AG10803 (cell line): ENCODE data around the gene GALNT9.

Source experiments
- DNase-seq: peaks from one replicate; pipeline ENCODE4 v3.0.0; 2010; ENCODE audit warnings: low read depth
- H3K4me3 ChIP-seq: 2 replicates; pipeline ENCODE4 v1.5.1; 2011; ENCODE audit warnings: mild to moderate bottlenecking, low read length, control low read depth
- TF ChIP-seq, protein P1 (sequence below): conservative IDR thresholded peaks from 2 replicates; pipeline ENCODE4 v1.5.1; 2011; ENCODE audit warnings: mild to moderate bottlenecking, low read length, control low read depth, inconsistent platforms

GALNT9 gene

DNA sequence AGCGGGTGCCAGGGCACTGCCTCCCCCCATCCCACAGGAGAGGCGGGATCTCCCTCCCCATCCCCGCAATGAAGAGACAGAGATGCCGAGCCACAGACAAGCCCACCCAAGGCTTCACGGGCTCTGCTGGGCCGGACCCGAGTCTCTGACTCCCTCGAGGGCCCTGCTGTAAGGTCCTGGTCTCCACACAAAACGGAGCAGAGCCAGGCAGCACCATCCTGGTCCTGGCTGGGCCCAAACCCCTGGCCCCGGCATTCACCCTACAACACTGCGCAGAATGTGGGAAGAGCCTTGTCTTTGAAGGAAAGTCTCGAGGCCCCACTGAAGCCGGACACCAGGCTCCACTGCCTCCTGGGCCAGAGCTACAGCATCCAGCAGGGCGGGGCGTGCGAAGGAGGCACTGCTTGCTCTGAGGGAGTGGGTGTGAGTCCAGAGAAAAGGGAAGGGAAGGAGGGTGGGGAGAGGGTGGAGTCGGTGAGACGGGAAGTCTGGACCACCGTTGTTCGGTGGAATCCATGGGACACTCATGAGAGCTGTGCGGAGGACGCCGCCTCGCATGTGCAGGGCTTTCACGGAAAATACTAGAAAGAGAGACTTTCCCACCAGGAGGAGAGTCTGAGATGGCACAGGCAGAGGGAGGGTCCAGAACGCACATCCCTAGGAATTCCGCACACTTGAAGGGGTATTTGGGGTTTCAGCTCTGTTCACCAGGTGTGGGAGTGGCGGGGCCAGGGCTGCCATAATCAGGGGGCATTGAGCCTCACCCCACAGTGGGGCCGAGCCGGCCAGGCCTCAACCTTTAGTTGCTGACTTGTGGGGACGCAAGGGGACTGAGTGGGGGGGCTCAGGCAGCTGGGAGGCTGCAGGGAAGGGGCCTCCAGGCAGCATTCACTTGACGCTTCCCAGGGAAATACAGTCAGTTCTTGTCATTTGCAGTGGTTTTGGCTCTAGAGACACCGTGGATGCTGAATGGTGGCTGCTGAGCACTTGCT is 36.8 kb downstream of the GALNT9 start:
- H3K4me3 ChIP-seq, result no peak overlapping the region
- TF ChIP-seq, protein P1, sequence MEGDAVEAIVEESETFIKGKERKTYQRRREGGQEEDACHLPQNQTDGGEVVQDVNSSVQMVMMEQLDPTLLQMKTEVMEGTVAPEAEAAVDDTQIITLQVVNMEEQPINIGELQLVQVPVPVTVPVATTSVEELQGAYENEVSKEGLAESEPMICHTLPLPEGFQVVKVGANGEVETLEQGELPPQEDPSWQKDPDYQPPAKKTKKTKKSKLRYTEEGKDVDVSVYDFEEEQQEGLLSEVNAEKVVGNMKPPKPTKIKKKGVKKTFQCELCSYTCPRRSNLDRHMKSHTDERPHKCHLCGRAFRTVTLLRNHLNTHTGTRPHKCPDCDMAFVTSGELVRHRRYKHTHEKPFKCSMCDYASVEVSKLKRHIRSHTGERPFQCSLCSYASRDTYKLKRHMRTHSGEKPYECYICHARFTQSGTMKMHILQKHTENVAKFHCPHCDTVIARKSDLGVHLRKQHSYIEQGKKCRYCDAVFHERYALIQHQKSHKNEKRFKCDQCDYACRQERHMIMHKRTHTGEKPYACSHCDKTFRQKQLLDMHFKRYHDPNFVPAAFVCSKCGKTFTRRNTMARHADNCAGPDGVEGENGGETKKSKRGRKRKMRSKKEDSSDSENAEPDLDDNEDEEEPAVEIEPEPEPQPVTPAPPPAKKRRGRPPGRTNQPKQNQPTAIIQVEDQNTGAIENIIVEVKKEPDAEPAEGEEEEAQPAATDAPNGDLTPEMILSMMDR, result no peak
- DNase-seq, result no peak

DNA sequence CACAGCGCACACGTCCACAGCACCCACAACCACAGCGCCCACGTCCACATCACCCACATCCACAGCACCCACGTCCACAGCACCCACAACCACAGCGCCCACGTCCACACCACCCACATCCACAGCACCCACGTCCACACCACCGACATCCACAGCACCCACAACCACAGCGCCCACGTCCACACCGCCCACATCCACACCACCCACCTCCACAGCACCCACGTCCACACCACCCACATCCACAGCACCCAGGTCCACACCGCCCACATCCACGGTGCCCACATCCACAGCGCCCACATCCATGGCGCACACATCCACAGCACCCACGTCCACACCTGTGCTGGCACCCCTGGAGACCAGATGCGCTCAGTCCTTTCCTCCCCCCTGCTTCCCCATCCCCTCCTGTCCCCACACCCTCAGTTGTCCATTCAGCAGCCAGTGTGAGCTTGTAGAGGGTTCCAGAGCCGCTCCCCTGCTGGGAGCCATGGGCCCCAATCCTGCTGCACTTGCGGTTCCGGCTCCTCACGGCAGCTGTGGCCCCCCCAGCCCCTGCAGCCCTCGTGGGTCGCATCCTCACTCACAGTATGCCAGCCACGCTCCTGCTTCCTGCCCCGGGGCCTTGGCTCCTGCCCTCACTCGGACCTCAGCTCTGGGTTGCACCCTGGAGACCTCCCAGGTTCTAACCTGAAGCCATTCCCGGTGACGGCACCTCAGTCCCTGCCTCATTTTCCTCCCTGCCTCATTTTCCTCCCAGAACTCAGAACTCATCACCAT is 37.8 kb downstream of the GALNT9 start:
- no peak for DNase-seq
- TF ChIP-seq, protein P1, result no peak
- H3K4me3 ChIP-seq, result no peak overlapping the region

DNA sequence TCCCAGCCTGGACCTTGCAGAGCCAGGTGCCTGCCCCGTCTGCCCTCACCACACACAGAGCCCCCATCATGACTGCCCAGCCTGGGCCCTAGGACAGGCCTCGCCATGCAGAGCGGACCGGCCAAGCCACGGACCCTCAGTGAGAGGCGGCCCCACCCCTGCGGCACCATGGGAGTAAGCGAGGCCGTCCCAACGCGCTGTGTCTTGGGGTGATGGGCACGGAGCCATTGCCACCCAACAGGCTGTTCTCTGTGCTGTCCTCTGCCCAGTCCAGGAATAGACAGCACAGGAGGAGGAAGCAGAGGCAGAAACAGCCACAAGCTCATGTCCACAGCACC is 39.2 kb downstream of the GALNT9 start:
- no peak overlapping the region for H3K4me3 ChIP-seq
- TF ChIP-seq, protein P1, result no peak
- no peak for DNase-seq

DNA sequence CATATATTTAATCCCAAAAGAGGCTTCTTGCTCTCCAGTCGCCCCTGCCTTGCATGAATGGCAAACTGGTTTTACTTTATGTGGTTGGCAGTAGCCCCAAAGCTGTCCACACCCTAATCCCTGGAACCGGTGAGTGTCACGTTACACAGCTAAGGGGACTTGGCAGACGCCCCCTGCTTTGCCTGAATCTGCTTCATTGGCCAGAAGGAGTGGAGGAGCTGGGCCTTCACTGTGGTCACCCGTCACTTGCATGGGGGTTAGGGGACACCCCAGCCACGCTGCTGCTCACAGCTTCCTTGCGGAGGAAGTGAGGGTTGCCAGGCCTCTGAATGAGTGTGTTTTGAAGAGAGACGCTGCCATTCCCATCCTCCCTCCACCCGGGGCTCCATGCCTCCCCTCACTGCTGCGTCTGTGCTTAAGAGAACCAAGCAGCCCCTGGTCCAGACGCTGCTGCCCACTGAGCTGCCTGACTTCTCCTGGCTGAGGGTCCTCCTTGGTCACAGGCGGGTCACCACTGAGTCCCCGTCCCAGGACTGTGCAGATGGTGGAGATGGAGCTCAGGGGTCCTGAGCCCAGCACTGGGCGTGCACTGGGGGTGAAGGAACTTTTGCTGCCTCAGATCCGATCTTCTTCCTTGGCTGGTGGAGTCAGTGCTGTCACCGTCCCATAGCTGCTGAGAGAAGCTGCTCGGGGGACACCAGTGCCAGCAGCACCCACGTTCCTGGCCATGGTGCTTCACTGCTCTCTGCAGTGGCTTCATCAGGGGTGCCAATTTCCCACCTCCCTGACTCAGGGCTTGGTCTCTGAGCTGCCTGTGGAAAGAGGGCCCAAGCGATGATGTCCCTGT is 39.8 kb downstream of the GALNT9 start:
- TF ChIP-seq, protein P1, result no peak
- no peak overlapping the region for H3K4me3 ChIP-seq
- DNase-seq, result no peak

DNA sequence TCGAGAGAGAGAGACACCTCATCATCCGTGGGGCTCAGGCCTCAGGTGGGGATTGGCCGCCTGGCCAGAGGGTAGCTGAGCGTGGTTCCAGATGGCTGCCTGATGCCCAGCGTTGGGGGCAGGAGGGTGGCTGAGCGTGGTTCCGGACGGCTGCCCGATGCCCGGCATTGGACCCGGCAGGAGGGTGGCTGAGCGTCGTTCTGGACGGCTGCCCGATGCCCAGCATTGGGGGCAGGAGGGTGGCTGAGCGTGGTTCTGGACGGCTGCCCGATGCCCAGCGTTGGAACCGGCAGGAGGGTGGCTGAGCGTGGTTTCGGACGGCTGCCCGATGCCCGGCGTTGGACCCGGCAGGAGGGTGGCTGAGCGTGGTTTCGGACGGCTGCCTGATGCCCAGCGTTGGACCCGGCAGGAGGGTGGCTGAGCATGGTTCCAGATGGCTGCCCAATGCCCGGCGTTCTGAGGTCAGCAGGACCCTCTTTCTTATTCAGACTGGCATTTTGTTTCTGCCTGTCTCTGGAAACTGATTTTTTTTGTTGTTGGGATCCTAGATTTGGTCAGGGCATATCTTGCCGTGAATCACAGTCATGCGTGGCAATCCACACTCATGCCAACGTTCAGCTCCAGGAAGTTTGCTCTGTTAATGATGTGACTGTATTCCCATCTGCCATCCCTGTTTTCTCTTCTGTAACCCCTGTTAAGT is 40.7 kb downstream of the GALNT9 start:
- TF ChIP-seq, protein P1, result no peak
- no peak overlapping the region for H3K4me3 ChIP-seq
- DNase-seq, result no peak

DNA sequence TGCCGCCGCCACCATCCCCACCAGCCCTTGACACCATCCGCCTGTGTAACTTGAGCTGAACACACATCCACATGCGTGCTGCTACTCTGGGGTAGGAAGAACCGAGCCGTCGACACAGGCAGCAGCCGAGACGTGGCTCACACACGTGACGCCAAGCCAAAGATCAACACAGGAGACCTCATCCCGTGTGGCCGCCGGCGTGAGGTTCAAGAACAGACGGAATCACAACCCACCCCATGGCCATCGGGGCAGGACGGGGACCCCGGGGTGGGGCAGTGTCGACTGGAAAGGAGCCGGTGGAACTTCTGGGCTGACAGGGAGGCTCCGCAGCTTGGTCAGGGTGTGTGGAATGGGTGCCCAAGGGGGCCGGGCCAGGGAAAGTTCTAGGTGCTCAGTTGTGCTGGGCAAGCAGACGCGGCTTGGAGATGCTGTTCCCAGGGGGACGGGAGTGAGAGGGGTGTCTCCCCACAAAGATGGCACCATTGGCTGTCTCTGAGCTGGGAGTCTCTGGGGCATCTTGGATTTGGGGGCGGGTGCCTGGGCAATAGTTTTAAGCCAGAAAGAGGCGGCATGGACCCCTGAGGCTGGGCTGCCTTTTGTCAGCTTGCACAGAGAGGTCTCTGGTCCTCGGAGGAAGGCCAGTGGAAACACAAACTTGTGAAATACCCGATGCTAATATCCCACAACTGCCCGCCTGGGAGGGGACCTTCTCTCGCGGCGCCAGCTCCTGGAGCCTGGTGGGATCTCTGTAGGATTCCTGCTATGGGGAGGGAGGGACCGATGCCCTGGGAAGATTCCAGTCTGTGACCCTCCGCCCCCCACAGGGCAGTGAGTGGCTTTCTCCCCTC is 41.8 kb downstream of the GALNT9 start:
- no peak for DNase-seq
- H3K4me3 ChIP-seq, result no peak overlapping the region
- TF ChIP-seq, protein P1, result no peak
